ENCODE data around the gene USP37.
"Not testable (repeated sequence)": the region's sequence is repeated elsewhere in the genome, so short reads cannot be mapped to it uniquely, and the experiment has no call there.

Gene USP37

GRCh38 chr2:218568190-218569037 lies at the start of gene USP37, which contains the start of gene CNOT9:
Gene USP37, minus strand, starts transcription at chr2:218568351. Its CDS starts 9,698 bp downstream, at chr2:218558653.
Gene CNOT9, plus strand, starts transcription at chr2:218568839. Its CDS starts 116 bp downstream, at chr2:218568955.
- DNase-seq, result peak; percentile 100

DNA sequence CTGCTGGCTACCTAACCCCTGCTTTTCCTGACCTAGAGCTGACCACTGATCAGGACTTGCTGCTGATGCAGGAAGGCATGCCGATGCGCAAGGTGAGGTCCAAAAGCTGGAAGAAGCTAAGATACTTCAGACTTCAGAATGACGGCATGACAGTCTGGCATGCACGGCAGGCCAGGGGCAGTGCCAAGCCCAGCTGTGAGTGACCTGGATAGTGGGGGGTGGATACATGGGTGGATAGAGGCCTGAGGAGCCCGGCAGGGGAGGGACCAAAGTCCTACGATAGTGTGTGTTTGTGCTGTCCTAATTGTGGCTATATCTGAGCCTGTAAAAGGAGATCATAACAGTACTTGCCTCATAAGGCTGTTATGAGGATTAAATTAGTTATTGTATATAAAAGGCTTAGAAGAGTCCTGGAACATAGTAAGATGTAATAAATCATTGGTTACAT lies 47.7 kb upstream of the USP37 start:
- DNase-seq, result no peak

DNA sequence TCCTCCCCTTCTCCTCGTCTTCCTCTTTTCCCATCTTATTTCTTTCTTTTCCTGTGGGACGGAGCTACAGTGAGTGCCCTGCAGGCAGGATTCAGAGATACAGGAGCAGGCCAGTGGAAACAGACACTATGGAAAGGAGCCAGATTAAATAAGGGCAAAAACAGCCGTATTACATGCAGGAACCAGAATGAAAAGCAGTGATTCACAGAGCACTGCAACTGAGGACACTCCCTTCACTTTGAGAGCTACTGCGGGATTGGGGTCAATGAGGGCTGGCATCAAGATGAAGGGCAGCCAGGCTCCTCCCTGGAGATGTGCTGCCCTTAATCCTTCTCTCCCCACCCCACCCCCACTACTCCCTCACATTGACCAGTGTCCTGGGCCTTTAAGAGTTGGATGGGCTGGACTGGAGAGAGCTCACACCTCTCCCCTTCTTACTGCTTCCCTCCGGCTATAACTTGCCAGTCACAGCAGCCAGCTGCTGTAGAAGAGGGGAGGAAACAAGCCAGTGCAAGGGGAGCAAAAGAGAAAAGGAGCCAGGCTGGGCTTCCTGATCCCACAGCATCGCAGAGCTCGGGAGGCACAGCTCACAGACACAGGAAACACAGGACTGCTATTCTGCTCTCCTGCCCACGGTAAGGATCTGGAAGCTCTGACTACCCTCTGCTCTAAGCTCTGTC lies 39.4 kb upstream of the USP37 start, which contains the start of gene PLCD4:
PLCD4 (plus strand) TSS at position 464 of the 680 bp plus-strand sequence. CDS start 7,841 bp downstream, outside the sequence.
- no peak for DNase-seq

- no peak for DNase-seq
Measured at GRCh38 chr2:218605432-218605831, 37.3 kb upstream of the USP37 start.

DNA sequence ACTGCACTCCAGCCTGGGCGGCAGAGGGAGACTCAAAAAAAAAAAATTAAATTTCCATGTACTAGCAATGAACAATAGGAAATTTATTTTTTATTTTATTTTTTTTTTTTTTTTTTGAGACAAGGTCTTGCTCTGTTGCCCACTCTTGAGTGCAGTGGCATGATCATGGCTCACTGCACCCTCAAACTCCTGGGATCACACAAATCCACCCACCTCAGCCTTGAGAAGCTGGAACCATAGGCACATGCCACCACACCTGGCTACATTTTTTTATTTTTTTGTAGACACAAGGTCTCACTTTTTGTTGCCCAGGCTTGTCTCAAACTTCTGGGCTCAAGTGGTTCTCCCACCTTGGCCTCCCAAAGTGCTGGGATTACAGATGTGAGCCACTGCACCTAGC lies 17.4 kb upstream of the USP37 start:
- DNase-seq, result no peak

DNA sequence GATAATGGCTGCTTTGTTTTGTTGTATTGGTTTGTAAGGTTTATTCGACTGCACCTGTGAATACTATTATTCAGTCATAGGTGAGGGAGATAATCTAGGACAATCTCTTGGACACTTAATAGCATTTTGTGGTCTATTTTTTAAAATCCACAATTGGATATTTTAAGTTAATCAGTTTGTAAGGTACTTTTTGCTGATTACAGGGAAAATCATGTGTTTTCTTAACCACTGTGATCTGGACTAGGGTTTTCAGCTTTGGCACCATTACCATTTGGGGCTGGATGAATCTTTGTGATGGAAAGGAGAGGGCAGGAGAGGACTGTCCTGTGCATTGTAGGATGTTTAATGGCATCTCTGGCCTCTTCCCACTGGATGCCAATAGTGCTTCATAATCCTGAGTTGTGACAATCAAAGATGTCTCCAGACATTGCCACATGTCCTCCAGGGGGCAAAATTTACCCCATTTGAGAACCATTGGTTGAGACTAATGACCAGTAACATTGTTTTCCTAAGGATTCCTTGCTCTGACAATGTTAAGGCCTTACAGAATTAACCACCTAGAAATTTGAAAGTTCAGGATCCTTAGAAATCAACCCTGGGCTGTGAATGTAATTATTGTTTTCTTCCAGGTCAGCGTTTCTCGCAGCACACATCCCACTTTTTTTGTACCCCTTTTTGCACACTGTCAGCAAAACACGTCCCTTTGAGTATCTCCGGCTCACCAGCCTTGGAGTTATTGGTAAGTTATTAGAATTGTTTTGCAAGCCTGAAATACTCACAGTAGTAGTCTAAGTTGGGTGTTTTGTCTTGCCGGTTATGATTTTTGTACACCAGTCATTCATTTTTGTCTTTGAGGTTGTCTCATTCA lies 16.1 kb upstream of the USP37 start:
- DNase-seq, result no peak

- no peak for DNase-seq
Measured at GRCh38 chr2:218582076-218582475, 13.9 kb upstream of the USP37 start.

- no peak for DNase-seq
Measured at GRCh38 chr2:218578272-218578877, 10.2 kb upstream of the USP37 start.

- DNase-seq, result no peak
Measured at GRCh38 chr2:218577482-218578220, 9.5 kb upstream of the USP37 start.

DNA sequence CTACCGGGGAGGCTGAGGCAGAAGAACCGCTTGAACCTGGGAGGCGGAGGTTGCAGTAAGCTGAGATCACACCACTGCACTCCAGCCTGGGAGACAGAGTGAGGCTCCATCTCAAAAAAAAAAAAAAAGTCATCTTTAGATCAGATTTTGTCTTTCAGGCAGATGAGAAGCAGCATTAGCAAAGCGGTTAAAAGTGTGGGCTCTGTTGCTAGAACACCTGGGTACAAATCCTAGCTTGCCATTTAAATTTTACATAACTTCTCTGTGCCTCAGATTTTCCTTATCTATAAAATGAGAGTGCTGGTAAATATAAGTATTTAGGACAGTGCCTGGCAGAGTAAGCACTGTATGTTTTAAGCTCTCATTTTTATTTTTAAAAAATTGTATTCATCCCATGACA lies 8.7 kb upstream of the USP37 start:
- no peak for DNase-seq

DNA sequence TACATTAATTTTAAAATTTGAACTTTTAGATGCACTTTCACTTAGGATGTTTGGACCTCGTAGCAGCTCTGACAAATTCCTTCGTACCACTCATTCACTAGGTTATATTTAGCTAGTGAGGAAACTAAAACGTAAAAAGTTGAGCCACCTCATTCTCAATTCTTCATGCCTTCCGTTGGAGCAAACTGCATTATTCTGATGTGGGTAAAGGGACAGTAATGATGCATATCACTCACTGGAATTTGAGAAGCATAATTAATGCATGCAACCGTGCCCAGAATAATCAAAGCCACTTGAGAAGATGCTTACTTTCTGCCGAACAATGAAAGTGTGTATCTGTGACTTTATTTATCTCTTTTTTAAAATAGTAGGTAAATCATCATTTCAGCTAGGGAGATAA lies 2.7 kb upstream of the USP37 start:
- no peak for DNase-seq

DNA sequence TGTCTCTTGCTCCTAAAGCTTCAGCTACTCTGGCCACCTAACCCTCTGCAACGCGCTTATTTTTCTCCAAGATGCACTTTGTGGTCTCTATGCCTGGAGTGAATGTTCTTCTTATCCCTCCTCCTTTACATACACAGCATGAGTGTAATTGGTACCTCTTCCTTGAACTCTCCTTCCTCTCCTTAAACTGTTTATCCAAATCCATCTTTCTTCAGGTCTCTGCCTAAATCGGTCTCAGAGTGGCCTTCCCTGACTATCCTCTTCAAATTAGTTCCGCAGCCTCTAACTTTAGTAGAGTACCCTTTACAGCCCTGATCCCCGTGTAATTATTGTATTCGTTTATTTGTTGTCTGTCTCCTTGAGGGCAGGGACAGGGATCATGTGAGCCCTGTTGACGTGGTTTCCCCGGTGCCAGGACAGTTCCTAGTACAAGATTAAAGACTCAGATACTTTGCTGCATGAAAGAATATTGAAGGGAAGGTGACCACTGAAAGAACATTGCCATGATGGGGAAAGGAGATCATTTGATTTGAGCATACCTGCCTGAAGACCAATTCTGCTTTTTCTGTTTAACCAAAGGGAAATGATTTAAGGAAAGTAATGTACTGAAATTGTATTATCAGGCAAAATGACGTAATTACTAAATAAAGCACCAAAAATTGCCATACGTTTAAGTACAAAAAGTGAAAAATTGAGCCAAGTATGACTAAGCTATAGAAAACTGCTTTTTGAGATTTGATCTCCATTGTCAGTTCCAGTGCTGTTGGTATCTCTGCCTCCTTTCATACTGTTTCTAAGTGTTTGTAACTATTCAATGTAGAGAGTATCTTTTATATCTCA lies 1.7 kb upstream of the USP37 start:
- DNase-seq, result no peak

GRCh38 chr2:218569038-218569431 lies 884 bp upstream of the USP37 start:
- DNase-seq, result peak; percentile 56

GRCh38 chr2:218567797-218568189 lies 358 bp downstream of the USP37 start:
- DNase-seq, result no peak

DNA sequence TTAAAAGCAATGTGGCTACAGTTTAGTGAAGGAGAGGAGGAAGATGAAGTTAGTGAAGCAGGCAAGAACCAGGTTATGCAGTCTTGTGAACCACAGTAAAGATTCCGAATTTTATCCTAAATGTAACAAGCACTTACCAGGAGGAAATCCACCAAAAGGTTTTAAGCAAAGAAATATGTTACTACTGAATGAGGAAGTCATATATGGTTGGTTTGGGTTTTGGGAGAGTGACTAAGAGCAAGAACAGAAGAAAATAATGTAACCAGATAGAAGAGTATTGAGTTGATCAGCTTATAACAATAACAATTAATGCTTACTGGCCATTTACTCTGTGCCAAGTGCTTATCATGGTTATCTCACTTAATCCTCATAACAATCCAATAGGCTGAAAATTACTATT lies 1.9 kb downstream of the USP37 start:
- DNase-seq, result no peak

GRCh38 chr2:218564056-218564455 lies 4.1 kb downstream of the USP37 start:
- DNase-seq, result no peak

DNA sequence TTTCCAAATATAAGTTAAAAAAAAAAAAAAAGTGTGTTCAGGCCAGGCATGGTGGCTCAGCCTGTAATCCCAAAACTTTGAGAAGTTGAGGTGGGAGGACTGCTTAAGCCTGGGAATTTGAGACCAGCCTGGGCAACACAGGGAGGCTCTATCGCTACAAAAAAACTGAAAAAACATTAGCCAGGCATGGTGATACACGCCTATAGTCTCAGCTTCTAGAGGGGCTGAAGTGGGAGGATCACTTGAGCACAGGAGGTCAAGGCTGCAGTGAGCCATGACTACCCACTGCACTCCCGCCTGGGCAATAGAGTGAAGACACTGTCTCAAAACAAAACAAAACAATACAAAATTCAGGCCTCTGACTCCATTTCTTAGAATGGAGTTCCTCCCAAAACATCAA lies 9.2 kb downstream of the USP37 start:
- no peak for DNase-seq

GRCh38 chr2:218557941-218558340 lies 10.2 kb downstream of the USP37 start:
- no peak for DNase-seq

- DNase-seq, result no peak
Measured at GRCh38 chr2:218555527-218555926, 12.6 kb downstream of the USP37 start.

GRCh38 chr2:218554225-218554624 lies 13.9 kb downstream of the USP37 start:
- not testable (repeated sequence) for DNase-seq

GRCh38 chr2:218547978-218548377 lies 20.2 kb downstream of the USP37 start:
- no peak for DNase-seq
